Chondrocyte (in vitro differentiated cells): Measurements from ENCODE around the gene C1QTNF1. TPM values are rescaled to one million over a fixed set of nuclear protein-coding genes. Genes with fewer than 3 reads are reported as not detected.

Experiments used
- DNase-seq: peaks from one replicate; pipeline ENCODE4 v3.0.0; 2021; ENCODE audit warnings: mixed read lengths, low spot score
- H3K27ac Mint-ChIP-seq: one replicate; pipeline ENCODE4 v1.8.0; 2021; ENCODE audit warnings: mild to moderate bottlenecking, moderate library complexity, mixed read lengths; ENCODE audit not compliant: unreplicated experiment
- H3K27me3 Mint-ChIP-seq: 2 replicates; pipeline ENCODE4 v1.8.0; 2021; ENCODE audit warnings: low read depth, mixed read lengths
- H3K36me3 Mint-ChIP-seq: 2 replicates; pipeline ENCODE4 v1.8.0; 2021; ENCODE audit warnings: low read depth, mixed read lengths
- H3K4me1 Mint-ChIP-seq: 2 replicates; pipeline ENCODE4 v1.8.0; 2021; ENCODE audit warnings: low read depth, mild to moderate bottlenecking, mixed read lengths
- H3K4me3 Mint-ChIP-seq: one replicate; pipeline ENCODE4 v1.8.0; 2021; ENCODE audit warnings: mild to moderate bottlenecking, moderate library complexity, mixed read lengths; ENCODE audit not compliant: unreplicated experiment
- H3K9me3 Mint-ChIP-seq: 2 replicates; pipeline ENCODE4 v1.8.0; 2021; ENCODE audit warnings: low read depth, mixed read lengths
- total RNA-seq: library from RNA; stranded (reverse); gene quantifications from 3 replicates; pipeline ENCODE4 v1.2.1, GENCODE V29; 2021
- TF ChIP-seq, protein P1 (sequence below): fragments of 200-600 bp; sonication (generic); IDR thresholded peaks from 2 replicates; pipeline ENCODE4 v1.5.0; 2021; ENCODE audit warnings: antibody characterized with exemption, mild to moderate bottlenecking, moderate library complexity

C1QTNF1 gene
- total RNA-seq, 1 donor from 2014 or later: 74.7 TPM

DNA sequence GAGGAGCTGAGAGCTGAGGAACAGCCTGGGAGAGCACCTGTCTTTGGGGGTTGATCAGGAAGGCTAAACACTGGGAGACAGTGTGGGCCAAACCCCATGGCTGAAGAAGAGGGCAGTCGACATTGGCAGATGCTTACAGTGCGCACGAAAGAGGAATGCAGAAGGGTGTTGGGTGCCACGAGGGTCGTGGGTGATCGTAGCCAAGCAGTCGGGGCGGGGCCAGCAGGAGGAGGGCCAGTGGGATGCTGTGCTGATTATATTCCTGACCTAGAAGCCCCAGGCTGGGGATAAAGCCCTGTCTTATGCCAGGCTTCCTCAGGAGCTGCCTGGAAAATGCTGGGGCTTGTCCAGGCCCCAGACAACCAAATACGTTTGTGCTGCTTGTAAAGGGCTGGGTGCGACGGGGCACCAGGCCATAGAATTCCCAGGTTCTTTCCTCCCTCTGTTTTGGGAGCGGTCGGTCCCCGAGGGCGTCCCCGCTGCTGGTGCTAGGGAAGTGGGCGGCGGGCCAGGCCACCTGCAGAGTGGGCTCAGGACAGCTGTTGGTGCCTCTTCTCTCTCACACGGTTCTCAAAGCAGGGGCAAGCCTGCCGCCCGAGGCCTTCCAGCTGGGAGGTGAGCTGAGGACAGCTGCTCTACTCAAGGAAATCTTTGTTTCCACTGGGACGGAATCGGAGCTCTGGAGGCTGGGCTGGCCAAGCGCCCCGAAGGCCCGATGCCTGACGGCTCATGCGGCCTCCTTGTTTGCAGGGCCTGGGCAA is 10.0 kb downstream of the C1QTNF1 start:
- Mint-ChIP-seq H3K4me3 (no peak overlapping the region), H3K27me3 (peaks cover 7% of the 10 kb centered on the region), H3K36me3 (peaks cover 8% of the 10 kb centered on the region), H3K27ac (peak overlapping the region; percentile 81), H3K4me1 (peaks cover 67% of the 10 kb centered on the region), H3K9me3 (no peaks in the 10 kb centered on the region)
- TF ChIP-seq, protein P1, sequence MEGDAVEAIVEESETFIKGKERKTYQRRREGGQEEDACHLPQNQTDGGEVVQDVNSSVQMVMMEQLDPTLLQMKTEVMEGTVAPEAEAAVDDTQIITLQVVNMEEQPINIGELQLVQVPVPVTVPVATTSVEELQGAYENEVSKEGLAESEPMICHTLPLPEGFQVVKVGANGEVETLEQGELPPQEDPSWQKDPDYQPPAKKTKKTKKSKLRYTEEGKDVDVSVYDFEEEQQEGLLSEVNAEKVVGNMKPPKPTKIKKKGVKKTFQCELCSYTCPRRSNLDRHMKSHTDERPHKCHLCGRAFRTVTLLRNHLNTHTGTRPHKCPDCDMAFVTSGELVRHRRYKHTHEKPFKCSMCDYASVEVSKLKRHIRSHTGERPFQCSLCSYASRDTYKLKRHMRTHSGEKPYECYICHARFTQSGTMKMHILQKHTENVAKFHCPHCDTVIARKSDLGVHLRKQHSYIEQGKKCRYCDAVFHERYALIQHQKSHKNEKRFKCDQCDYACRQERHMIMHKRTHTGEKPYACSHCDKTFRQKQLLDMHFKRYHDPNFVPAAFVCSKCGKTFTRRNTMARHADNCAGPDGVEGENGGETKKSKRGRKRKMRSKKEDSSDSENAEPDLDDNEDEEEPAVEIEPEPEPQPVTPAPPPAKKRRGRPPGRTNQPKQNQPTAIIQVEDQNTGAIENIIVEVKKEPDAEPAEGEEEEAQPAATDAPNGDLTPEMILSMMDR: no peak
- no peak for DNase-seq

DNA sequence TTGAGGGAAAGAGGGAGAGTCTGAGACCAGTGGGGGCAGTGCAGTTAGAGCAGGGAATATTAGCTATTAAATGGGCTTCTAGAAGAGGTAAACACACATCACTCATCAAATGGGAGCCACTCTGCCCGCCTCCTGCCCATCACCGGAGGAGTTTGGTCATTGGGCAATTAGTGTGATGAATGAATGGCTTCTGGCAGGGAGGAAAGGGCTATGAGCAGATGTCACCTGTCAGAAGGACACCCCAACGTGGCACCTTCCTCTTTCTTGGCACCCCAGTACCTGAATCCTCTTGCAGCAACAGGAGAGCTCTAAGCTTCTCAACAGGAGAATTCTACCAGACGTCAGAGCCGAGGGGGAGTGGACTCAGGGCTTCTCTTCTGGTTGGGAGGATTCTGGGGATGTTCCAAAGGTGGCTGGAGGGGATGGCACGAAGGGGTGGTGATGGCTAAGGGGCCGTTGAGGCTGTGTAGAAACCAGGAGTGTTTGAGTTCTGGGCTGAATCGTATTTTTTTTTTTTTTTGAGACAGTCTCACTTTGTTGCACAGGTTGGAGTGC is 11.0 kb downstream of the C1QTNF1 start:
- Mint-ChIP-seq H3K36me3 (peaks cover 8% of the 10 kb centered on the region), H3K27me3 (peaks cover 7% of the 10 kb centered on the region), H3K4me3 (no peak overlapping the region), H3K27ac (no peak overlapping the region), H3K4me1 (peaks cover 56% of the 10 kb centered on the region), H3K9me3 (no peaks in the 10 kb centered on the region)
- TF ChIP-seq, protein P1: no peak
- DNase-seq: no peak

DNA sequence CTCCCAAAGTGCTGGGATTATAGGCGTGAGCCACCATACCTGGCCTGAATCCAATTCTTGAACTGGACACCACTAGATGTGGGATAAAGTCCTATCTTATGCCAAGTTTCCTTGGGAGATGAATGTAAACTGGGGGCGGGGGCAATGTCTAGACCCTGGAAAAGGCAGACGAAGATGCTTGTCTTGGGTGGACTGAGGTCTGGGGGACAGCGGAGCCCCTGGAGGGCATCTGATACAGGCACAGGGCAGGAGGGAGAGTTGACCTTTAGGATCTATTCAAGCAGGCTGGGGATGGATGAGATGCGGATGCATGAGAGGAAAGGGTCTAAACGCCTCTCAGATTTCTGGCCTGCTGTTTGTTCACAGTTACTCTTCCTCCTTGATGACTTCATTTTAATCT is 11.7 kb downstream of the C1QTNF1 start:
- Mint-ChIP-seq H3K9me3 (no peaks in the 10 kb centered on the region), H3K27ac (peak overlapping the region; percentile 36), H3K4me3 (no peak overlapping the region), H3K27me3 (peaks cover 7% of the 10 kb centered on the region), H3K36me3 (peaks cover 8% of the 10 kb centered on the region), H3K4me1 (peaks cover 49% of the 10 kb centered on the region)
- DNase-seq: no peak
- TF ChIP-seq, protein P1: no peak

DNA sequence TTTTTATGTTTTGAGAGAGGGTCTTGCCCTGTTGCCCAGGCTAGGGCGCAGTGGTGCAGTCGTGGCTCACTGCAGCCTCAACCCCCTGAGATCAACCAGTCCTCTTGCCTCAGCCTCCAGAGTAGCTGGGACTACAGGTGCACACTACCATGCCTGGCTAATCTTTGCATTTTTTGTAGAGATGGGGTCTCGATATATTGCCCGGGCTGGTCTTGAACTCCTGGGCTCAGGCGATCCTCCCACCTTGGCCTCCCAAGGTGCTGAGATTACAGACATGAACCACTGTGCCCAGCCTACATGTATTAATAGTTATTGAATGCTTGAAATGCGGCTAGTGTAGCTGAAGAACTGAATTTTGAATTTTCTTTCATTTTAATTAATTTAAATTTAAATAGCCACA is 12.2 kb downstream of the C1QTNF1 start:
- H3K36me3 Mint-ChIP-seq: peaks cover 8% of the 10 kb centered on the region
- DNase-seq: no peak
- H3K27ac Mint-ChIP-seq: no peak overlapping the region
- H3K27me3 Mint-ChIP-seq: peaks cover 7% of the 10 kb centered on the region
- H3K4me1 Mint-ChIP-seq: peaks cover 49% of the 10 kb centered on the region
- no peak overlapping the region for H3K4me3 Mint-ChIP-seq
- TF ChIP-seq, protein P1: no peak
- H3K9me3 Mint-ChIP-seq: no peaks in the 10 kb centered on the region

DNA sequence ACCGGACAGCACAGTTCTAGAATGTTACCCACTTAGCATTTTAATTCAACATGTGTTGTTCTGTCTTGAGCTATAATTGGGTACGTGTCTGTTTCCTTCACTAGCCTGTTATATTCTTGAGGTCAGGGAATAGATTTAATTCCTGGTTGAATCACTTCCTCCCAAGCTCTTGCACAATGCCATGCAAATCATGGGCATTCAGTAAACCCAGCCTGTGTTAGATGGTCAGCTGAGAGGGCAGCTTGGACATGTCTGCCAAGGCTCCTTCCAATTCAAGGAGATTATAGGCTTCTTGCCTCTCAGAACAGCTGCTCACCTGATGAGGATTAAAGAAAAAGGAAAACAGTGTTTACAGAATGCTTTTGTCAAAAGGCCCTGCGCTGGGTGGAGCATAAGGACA is 12.6 kb downstream of the C1QTNF1 start:
- TF ChIP-seq, protein P1: no peak
- Mint-ChIP-seq H3K27me3 (peaks cover 7% of the 10 kb centered on the region), H3K4me1 (peaks cover 49% of the 10 kb centered on the region), H3K27ac (peak overlapping the region; percentile 37), H3K9me3 (no peaks in the 10 kb centered on the region), H3K36me3 (peaks cover 8% of the 10 kb centered on the region), H3K4me3 (no peak overlapping the region)
- DNase-seq: no peak
